H1 (cell line): ENCODE results near the gene ACTG1. TPM values are rescaled to one million over a fixed set of nuclear protein-coding genes. Genes with fewer than 3 reads are reported as not detected.

Source experiments
- BRCA1 ChIP-seq: IDR thresholded peaks from 2 replicates; pipeline ENCODE4 v1.6.1; 2012; ENCODE audit warnings: low read depth, low read length, improper control_type of control experiment
- GABPA ChIP-seq: IDR thresholded peaks from 2 replicates; pipeline ENCODE4 v1.6.1; 2011; ENCODE audit warnings: mild to moderate bottlenecking, low read length, moderate library complexity, borderline replicate concordance; ENCODE audit not compliant: insufficient read depth
- polyA plus RNA-seq, 7 experiments: library from polyadenylated mRNA; depleted of rRNA in 3 of 7; stranded (reverse) in 5 of 7; unstranded in 2 of 7; fragments of >200 nt in 5 of 7; fragments of 200-250 nt in 2 of 7; gene quantifications; 1 replicate in 5 of 7; 2 replicates in 1 of 7; 4 replicates in 1 of 7; pipeline versions ENCODE4 v1.2.1 to v1.2.3, GENCODE V29; 2011 to 2013; ENCODE audit warnings: missing spikeins in 2 of 7, mixed read lengths in 2 of 7
- total RNA-seq: library from RNA; stranded (reverse); fragmentation: NEBNext Ultra II Directional; extraction: Animal tissue kit (Norgen Biotek cat#: 25700); gene quantifications from 2 replicates; pipeline ENCODE4 v1.2.1, GENCODE V29; 2021

ACTG1 gene
- total and polyA plus RNA-seq, 2 of the 8 experiments (the other 6 are each of a cell fraction or from before 2014, with no cell fraction given), result 3,535 to 5,010 TPM

DNA sequence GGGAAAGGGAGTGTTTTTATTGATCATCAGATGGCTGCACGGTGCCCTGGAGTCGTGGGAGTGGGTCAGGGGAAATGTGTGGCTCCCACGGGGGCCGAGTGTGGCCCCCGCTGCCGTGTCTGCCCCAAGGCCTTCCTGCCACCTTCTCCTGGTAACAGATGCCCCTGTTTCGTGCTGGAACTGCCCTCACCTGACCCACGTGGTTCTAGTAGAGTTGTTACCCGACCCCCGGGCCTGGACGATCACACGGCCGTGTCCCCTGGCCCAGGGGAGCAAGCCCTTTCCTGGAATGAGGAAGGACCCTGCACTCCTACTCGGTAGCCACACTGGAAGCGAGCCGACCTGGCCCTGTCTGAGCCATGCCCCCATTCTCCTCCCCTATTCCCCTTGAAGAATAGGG is 37.6 kb downstream of the ACTG1 start (continued):
- TF ChIP-seq GABPA (no peak), BRCA1 (no peak)
